GM23248 (cell line): ENCODE results near the gene RABGAP1L. TPM values are rescaled to one million over a fixed set of nuclear protein-coding genes. Genes with fewer than 3 reads are reported as not detected.
"Not testable (repeated sequence)": the region's sequence is repeated elsewhere in the genome, so short reads cannot be mapped to it uniquely, and the experiment has no call there.

Source experiments
- DNase-seq: peaks from one replicate; pipeline ENCODE4 v3.0.0-alpha.2; 2015
- H2AFZ ChIP-seq: fragments of 200-600 bp; sonication (generic); 2 replicates; pipeline ENCODE4 v1.6.1; 2016; ENCODE audit warnings: antibody characterized with exemption
- H3F3A ChIP-seq: fragments of 200-600 bp; sonication (generic); 2 replicates; pipeline ENCODE4 v1.6.1; 2016; ENCODE audit warnings: mild to moderate bottlenecking, antibody characterized with exemption, mixed run types; ENCODE audit not compliant: insufficient read depth
- H3K27ac ChIP-seq: fragments of 200-600 bp; sonication (generic); 2 replicates; pipeline ENCODE4 v1.5.1; 2016; ENCODE audit warnings: mild to moderate bottlenecking
- H3K27me3 ChIP-seq: fragments of 200-600 bp; sonication (generic); replicated peaks from 2 replicates; pipeline ENCODE4 v1.6.1; 2016; ENCODE audit warnings: mild to moderate bottlenecking; ENCODE audit not compliant: insufficient read depth
- H3K36me3 ChIP-seq: fragments of 200-600 bp; sonication (generic); 2 replicates; pipeline ENCODE4 v1.6.1; 2016; ENCODE audit warnings: low read depth, mild to moderate bottlenecking
- H3K4me1 ChIP-seq: fragments of 200-600 bp; sonication (generic); 2 replicates; pipeline ENCODE4 v1.6.1; 2016; ENCODE audit warnings: mild to moderate bottlenecking; ENCODE audit not compliant: insufficient read depth
- H3K4me2 ChIP-seq: fragments of 200-600 bp; sonication (generic); one replicate; pipeline ENCODE4 v1.6.1; 2016; ENCODE audit warnings: mild to moderate bottlenecking; ENCODE audit not compliant: unreplicated experiment
- H3K4me3 ChIP-seq: fragments of 200-600 bp; sonication (generic); 2 replicates; pipeline ENCODE4 v1.5.1; 2016; ENCODE audit warnings: mild to moderate bottlenecking
- H3K79me2 ChIP-seq: fragments of 200-600 bp; sonication (generic); 2 replicates; pipeline ENCODE4 v1.6.1; 2016; ENCODE audit warnings: mild to moderate bottlenecking; ENCODE audit not compliant: insufficient read depth
- H3K9ac ChIP-seq: fragments of 200-600 bp; sonication (generic); 2 replicates; pipeline ENCODE4 v1.6.1; 2016; ENCODE audit warnings: mild to moderate bottlenecking
- H3K9me2 ChIP-seq: fragments of 200-600 bp; sonication (generic); 2 replicates; pipeline ENCODE4 v1.6.1; 2016; ENCODE audit warnings: mixed run types, mild to moderate bottlenecking, moderate library complexity; ENCODE audit not compliant: insufficient read depth
- H3K9me3 ChIP-seq: fragments of 200-600 bp; sonication (generic); one replicate; pipeline ENCODE4 v1.6.1; 2017; ENCODE audit warnings: low read depth
- H4K20me1 ChIP-seq: fragments of 200-600 bp; sonication (generic); 2 replicates; pipeline ENCODE4 v1.6.0; 2016; ENCODE audit not compliant: insufficient read depth
- EZH2 ChIP-seq: fragments of 200-600 bp; sonication (generic); IDR thresholded peaks from 2 replicates; pipeline ENCODE4 v1.6.1; 2018; ENCODE audit warnings: antibody characterized with exemption, mild to moderate bottlenecking; ENCODE audit not compliant: insufficient read depth, poor library complexity, severe bottlenecking
- EZH2phosphoT487 ChIP-seq: fragments of 200-600 bp; sonication (generic); IDR thresholded peaks from 2 replicates; pipeline ENCODE4 v1.6.1; 2018; ENCODE audit warnings: antibody characterized with exemption, moderate library complexity, mild to moderate bottlenecking, low read depth; ENCODE audit not compliant: insufficient read depth
- WGBS, 2 experiments: methylation state at CpG; one replicate each; pipeline ENCODE4 v1.1.6; 2015 to 2017; ENCODE audit warnings: low lambda C conversion rate in 2 of 2, low coverage in 1 of 2; ENCODE audit errors: missing lambda C conversion rate in 2 of 2; 5-methylcytosine and 5-hydroxymethylcytosine counted together
- in situ Hi-C: fragments of 300-500 bp; cut with MboI; formaldehyde crosslinking; loops from 2 replicates; pipeline ENCODE4 v1.15.0; 2020
- polyA plus RNA-seq: library from polyadenylated mRNA; unstranded; fragments of >200 nt; fragmentation: Nextera tagmentation; extraction: Ambion mirVana; gene quantifications from 2 replicates; pipeline ENCODE4 v1.2.1, GENCODE V29; 2016
- total RNA-seq: library from RNA; depleted of rRNA; stranded (reverse); fragments of >200 nt; shearing (Covaris generic); gene quantifications from 2 replicates; pipeline ENCODE4 v1.2.3, GENCODE V29; 2014

RABGAP1L gene
- total and polyA plus RNA-seq, 2 experiments from 2014 or later: 13.7 to 21.6 TPM

- Histone ChIP-seq H3K27ac (no peak overlapping the region), H3K27me3 (no peaks in the 10 kb centered on the region), H3K4me2 (no peak overlapping the region), H3K36me3 (no peaks in the 10 kb centered on the region), H3K9me3 (no peaks in the 10 kb centered on the region), H3K4me1 (no peaks in the 10 kb centered on the region), H3K9ac (no peak overlapping the region), H3K4me3 (no peak overlapping the region), H3K79me2 (no peaks in the 10 kb centered on the region), H3F3A (no peaks in the 10 kb centered on the region), H4K20me1 (no peaks in the 10 kb centered on the region), H3K9me2 (no peaks in the 10 kb centered on the region), H2AFZ (no peak overlapping the region)
- DNase-seq: no peak
- in situ Hi-C loops: no loop called here
- no peak for TF ChIP-seq EZH2phosphoT487
- no peak for TF ChIP-seq EZH2
- WGBS, 2 experiments: 56 to 69% methylated on average over 1 of the region's 1 CpG
Measured at GRCh38 chr1:174605198-174605597, 445.9 kb downstream of the RABGAP1L start.

DNA sequence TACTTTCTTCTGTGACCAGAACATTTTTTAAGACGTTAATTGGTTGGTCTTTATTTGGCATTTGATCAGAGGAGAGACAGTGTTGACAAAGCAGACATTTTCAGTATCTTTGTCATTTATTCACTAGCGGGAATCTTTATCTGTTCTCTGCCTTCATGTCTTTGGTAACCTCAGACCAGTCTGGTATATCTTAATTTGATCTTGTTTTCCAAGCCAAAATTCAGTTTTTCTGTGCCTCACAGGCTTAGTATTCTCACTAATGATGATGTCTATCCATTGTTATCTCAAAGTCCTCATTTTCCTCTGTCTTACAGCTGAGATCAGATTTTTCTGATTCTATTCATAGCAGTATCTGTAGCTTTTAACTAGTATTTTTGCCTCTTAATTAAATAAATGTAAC is 447.2 kb downstream of the RABGAP1L start:
- H3F3A ChIP-seq: no peaks in the 10 kb centered on the region
- H3K4me1 ChIP-seq: no peaks in the 10 kb centered on the region
- no peak overlapping the region for H3K27ac ChIP-seq
- no peak overlapping the region for H2AFZ ChIP-seq
- in situ Hi-C loops: no loop called here
- no peaks in the 10 kb centered on the region for H3K9me2 ChIP-seq
- no peaks in the 10 kb centered on the region for H3K9me3 ChIP-seq
- H3K4me3 ChIP-seq: no peak overlapping the region
- H3K79me2 ChIP-seq: no peaks in the 10 kb centered on the region
- no peaks in the 10 kb centered on the region for H3K36me3 ChIP-seq
- TF ChIP-seq EZH2phosphoT487 (no peak), EZH2 (no peak)
- no peak for DNase-seq
- H3K9ac ChIP-seq: no peak overlapping the region
- H3K27me3 ChIP-seq: no peaks in the 10 kb centered on the region
- H4K20me1 ChIP-seq: no peaks in the 10 kb centered on the region
- no peak overlapping the region for H3K4me2 ChIP-seq
- WGBS, 2 experiments: 43 to 58% methylated on average over 2 of the region's 2 CpGs

DNA sequence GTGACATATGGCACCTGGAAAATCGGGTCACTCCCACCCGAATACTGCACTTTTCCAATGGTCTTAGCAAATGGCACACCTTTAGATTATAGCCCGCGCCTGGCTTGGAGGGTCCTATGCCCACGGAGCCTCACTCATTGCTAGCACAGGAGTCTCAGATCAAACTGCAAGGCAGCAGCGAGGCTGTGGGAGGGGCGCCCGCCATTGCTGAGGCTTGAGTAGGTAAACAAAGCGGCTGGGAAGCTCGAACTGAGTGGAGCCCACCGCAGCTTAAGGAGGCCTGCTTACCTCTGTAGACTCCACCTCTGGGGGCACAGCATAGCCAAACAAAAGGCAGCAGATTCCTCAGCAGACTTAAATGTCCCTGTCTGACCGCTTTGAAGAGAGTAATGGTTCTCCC is 458.6 kb downstream of the RABGAP1L start:
- H3K27me3 ChIP-seq, DNase-seq, H3K4me1 ChIP-seq, H3K4me3 ChIP-seq, H3K79me2 ChIP-seq, H3K9ac ChIP-seq, H3K27ac ChIP-seq, H3F3A ChIP-seq, H3K4me2 ChIP-seq, H2AFZ ChIP-seq, H4K20me1 ChIP-seq, H3K9me2 ChIP-seq, H3K9me3 ChIP-seq, in situ Hi-C loops, H3K36me3 ChIP-seq: not testable (repeated sequence)
- WGBS, 2 experiments: 92 to 94% methylated on average over 11 to 12 of the region's 12 CpGs

DNA sequence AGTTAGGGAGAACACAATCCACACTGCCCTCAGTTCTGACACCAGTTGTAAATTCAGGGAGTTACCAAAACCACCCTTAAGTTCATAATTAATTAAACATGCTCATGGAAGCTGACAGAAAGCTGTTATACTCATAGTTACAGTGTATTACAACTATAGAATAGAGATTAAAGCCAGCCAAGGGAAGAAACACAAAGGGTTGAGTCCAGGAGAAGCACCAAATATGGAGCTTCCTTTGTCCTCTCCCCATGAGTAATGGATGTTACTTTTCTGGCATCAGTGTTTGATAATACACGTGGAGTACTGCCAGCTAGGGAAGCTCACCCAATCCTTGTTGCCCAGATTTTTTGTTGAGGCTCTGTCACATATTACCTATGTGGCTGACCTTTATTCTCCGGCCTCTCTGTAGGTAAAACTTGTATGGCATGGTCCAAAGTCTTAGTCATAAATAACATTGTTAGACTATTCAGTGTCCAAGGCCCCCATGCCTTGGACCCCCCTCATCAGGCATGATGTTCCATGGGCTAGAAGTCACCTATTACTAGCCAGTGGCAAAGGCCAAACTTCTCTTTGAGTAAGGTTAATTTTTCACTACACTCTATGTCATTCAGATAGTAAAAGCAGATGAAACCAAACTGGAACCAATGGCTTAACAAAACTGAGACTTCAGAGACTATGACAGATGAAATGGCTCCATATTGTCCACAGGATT is 464.2 kb downstream of the RABGAP1L start:
- WGBS, 2 experiments: 61 to 62% methylated on average over 2 of the region's 2 CpGs
- in situ Hi-C loops: no loop called here
- H3K79me2 ChIP-seq: no peaks in the 10 kb centered on the region
- no peaks in the 10 kb centered on the region for H4K20me1 ChIP-seq
- no peak overlapping the region for H3K27ac ChIP-seq
- no peaks in the 10 kb centered on the region for H3K36me3 ChIP-seq
- no peak overlapping the region for H2AFZ ChIP-seq
- H3K9me2 ChIP-seq: no peaks in the 10 kb centered on the region
- TF ChIP-seq EZH2 (no peak), EZH2phosphoT487 (no peak)
- H3K9me3 ChIP-seq: no peaks in the 10 kb centered on the region
- H3K4me3 ChIP-seq: no peak overlapping the region
- DNase-seq: no peak
- peaks cover 14% of the 10 kb centered on the region for H3K4me1 ChIP-seq
- H3K27me3 ChIP-seq: no peaks in the 10 kb centered on the region
- no peak overlapping the region for H3K9ac ChIP-seq
- peaks cover 12% of the 10 kb centered on the region; the same call in 1 of the 2 replicates for H3F3A ChIP-seq
- H3K4me2 ChIP-seq: no peak overlapping the region
